Activated naive CD4-positive, alpha-beta T cell treated with anti-CD3 and anti-CD28 coated beads for 36 hours (primary cell): Measurements from ENCODE around the gene RRAS. TPM values are rescaled to one million over a fixed set of nuclear protein-coding genes. Genes with fewer than 3 reads are reported as not detected.

ENCODE experiments used
- CTCF ChIA-PET: fragments of 350-600 bp; sonication (Branson Sonifier 250); formaldehyde crosslinking; loops from one replicate; lab custom pipeline; 2021; ENCODE audit warnings: antibody characterized with exemption; lab: Charles Lee
- DNase-seq: peaks from one replicate; pipeline ENCODE4 v3.0.0-alpha.2; 2020
- H3K27ac Mint-ChIP-seq: one replicate; pipeline ENCODE4 v1.8.0; 2021; ENCODE audit warnings: mild to moderate bottlenecking, mixed read lengths
- H3K27me3 Mint-ChIP-seq: one replicate; pipeline ENCODE4 v1.8.0; 2021; ENCODE audit warnings: low read depth, mixed read lengths
- H3K36me3 Mint-ChIP-seq: one replicate; pipeline ENCODE4 v1.8.0; 2021; ENCODE audit warnings: low read depth, mixed read lengths
- H3K4me1 Mint-ChIP-seq: one replicate; pipeline ENCODE4 v1.8.0; 2021; ENCODE audit warnings: low read depth, mixed read lengths
- H3K4me3 Mint-ChIP-seq: one replicate; pipeline ENCODE4 v1.8.0; 2021; ENCODE audit warnings: mild to moderate bottlenecking, moderate library complexity, mixed read lengths
- H3K9me3 Mint-ChIP-seq: one replicate; pipeline ENCODE4 v1.8.0; 2021; ENCODE audit warnings: mixed read lengths
- intact Hi-C: fragments of 100-400 bp; cut with micrococcal nuclease; formaldehyde crosslinking; loops from one replicate; pipeline ENCODE4 v1.15.1; 2023
- total RNA-seq, 2 experiments: library from RNA; stranded (reverse); gene quantifications; one replicate each; pipeline ENCODE4 v1.2.3, GENCODE V29; 2021

RRAS gene
- total RNA-seq, 2 experiments from 2014 or later: 7.2 to 7.8 TPM

DNA sequence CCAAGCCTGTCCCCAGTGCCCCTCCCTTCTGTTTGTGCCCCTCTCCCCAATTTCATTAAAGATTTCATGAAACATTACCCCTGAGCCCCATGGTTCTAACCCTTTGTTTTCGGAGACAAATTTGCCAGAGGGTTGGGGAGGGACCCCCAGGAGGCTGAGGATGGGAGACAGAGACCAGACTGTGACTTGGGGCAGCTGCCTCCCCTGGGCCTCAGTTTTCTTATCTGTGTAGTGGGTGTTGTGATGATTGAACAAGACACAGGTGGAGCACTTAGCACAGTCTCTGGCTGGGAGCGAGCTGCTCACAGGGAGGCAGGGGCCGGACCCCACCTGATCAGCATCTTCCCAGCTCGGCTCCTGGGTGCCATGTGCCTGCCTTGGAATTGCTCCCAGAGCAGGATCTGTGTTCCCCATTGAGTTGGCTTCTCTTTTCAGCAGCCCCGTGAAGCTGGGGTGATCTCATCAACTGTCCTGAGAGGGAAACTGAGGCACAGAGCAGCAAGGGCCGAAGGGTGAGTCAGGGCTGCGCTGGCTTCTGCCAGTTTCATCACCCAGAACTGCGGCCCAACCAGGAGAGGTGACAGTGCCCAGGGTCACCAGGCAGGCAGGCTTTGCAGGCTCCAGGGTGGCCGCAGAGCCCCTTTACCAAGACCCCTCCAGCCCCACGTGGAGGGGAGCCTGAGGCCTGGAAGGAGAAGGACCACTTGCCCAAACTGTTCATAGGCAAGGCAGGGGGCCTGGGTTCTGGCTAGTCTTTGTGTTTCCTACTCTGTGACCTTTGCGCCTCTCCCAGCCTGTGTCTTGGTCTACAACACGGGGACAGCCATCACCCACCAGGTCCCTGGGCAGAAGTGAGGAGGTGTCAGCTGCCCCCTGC is 18.9 kb upstream of the RRAS start:
- CTCF ChIA-PET: interaction anchor here (1.7 kb wide), 1 partner anchor 14 kb away, joined by 4 read pairs; no protein-coding TSS in a partner anchor
- intact Hi-C loops: no loop called here
- Mint-ChIP-seq H3K27me3 (no peaks in the 10 kb centered on the region), H3K36me3 (peaks cover 29% of the 10 kb centered on the region), H3K27ac (no peak overlapping the region), H3K4me1 (peaks cover 19% of the 10 kb centered on the region), H3K4me3 (no peak overlapping the region), H3K9me3 (no peaks in the 10 kb centered on the region)
- DNase-seq: no peak

DNA sequence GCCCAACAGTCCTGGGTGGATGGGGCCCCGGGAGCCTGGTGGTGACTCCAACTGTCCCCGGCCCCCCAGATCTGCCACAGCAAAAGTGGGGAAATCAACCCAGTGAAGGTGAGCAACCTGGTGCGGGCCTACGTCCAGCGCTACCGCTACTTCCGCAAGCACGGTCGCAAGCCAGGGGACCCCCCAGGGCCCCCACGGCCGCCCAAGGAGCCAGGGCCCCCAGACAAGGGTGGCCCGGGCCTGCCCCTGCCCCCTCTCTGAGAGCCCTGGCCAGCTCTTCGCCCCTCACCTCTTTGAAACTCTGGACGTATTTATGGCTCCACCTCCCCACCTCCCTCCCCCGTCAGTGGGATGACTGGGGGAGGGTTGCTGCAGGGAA is 18.2 kb upstream of the RRAS start:
- peaks cover 12% of the 10 kb centered on the region for H3K4me1 Mint-ChIP-seq
- intact Hi-C loops: no loop called here
- no peak for DNase-seq
- no peak overlapping the region for H3K4me3 Mint-ChIP-seq
- CTCF ChIA-PET: no interaction called here
- no peak overlapping the region for H3K27ac Mint-ChIP-seq
- H3K36me3 Mint-ChIP-seq: peaks cover 31% of the 10 kb centered on the region
- no peaks in the 10 kb centered on the region for H3K27me3 Mint-ChIP-seq
- no peaks in the 10 kb centered on the region for H3K9me3 Mint-ChIP-seq

DNA sequence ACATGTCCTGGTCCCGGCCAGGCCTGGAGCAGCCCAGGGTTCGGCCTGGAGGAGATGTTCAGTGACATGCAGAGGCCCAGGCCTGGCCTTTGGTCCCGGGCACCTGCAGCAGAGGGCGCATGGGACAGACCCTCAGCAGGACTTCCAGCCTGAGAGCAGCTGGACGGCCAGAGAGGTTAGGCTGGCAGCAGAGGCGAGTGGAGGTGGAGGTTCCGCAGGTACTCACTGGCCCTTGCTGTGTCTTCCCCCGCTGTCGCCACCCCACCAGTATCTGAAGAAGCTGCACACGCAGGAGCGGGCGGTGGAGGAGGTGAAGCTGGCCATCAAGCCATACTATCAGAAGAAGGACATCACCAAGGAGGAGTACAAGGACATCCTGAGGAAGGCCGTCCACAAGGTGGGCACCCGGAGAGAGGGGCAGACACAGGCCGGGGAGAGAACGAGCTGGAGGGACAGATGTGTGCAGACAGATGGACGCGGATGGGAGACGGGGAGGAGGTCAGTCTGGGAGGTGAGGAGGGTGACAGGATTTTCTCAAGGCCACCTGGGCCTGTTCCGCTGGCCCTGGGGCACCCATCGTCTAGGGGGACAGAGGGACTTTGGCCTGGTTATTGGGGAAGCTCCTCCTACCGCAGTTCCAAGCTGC is 17.7 kb upstream of the RRAS start:
- Mint-ChIP-seq H3K27ac (no peak overlapping the region), H3K9me3 (no peaks in the 10 kb centered on the region), H3K4me3 (no peak overlapping the region), H3K36me3 (peaks cover 29% of the 10 kb centered on the region), H3K4me1 (peaks cover 7% of the 10 kb centered on the region), H3K27me3 (no peaks in the 10 kb centered on the region)
- CTCF ChIA-PET: no interaction called here
- DNase-seq: no peak
- intact Hi-C loops: no loop called here

DNA sequence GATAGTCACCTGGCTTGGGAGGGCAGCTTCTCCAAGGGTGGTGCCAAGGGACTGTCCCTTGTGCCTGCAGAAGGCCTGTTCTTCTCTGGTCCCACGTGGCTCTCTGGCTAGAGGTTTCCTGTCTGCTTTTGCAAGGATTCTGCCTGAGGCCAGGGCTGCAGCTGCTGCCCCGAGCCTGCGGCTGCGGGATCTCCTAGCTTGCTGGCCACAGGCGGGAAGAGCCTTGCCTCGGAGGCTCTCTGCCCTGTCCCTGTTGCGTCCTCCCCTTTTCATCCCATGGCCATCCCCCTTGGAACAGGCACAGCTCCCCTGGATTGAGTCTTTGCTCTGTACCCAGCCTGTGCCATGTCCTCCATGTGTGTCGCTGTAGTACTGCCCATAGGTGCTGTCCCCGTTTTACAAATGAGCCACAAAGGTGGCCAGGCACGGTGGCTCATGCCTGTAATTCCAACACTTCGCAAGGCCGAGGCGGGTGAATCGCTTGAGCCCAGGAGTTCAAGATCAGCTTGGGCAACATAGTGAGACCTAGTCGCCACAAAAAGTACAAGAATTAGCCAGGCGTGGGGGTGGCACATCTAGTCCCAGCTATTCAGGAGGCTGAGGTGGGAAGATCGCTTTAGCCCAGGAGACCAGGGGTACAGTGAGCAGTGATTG is 16.6 kb upstream of the RRAS start:
- H3K4me3 Mint-ChIP-seq: no peak overlapping the region
- no peak for DNase-seq
- H3K27ac Mint-ChIP-seq: no peak overlapping the region
- peaks cover 27% of the 10 kb centered on the region for H3K36me3 Mint-ChIP-seq
- intact Hi-C loops: no loop called here
- CTCF ChIA-PET: interaction anchor here (0.8 kb wide), 1 partner anchor 24 kb away, joined by 3 read pairs; no protein-coding TSS in a partner anchor
- H3K27me3 Mint-ChIP-seq: no peaks in the 10 kb centered on the region
- no peaks in the 10 kb centered on the region for H3K9me3 Mint-ChIP-seq
- H3K4me1 Mint-ChIP-seq: peaks cover 5% of the 10 kb centered on the region

DNA sequence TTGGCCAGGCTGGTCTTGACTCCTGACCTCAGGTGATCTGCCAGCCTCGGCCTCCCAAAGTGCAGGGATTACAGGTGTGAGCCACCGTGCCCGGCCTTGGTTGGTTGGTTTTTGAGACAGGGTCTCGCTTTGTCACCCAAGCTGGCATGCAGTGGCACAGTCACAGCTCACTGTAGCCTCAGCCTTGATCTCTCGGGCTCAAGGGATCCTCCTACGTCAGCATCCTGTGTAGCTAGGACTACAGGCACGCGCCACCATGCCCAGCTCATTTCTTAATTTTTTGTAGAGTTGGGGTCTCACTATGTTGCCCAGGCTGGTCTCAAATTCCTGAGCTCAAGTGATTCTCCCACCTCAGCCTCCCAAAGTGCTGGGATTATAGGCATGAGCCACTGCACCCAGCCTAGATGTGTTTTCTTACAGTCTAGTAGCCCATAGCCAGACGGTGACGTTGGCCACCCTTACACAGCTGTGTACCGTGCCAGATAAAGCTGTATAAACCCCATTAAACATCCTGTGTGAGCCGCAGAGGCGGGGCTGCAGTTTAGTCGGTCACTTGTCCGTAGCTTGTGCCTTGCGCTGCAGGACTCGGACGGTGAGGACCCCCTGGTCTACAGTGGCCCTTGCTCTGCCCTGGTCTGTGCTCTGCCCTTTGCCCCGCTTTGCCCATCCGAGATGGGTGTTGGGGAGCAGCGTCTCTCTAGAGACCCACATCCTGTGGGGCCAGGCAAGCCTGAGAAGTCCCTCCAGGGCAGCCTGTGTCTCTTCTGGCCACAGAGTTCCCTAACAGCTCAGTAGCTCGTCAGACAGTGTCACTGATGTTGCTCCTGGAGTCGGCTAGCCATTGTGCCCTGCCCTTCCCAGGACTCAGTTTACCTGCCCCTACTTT is 15.9 kb upstream of the RRAS start:
- no peak for DNase-seq
- CTCF ChIA-PET: interaction anchor here (0.8 kb wide), 1 partner anchor 25 kb away, joined by 3 read pairs; no protein-coding TSS in a partner anchor
- Mint-ChIP-seq H3K36me3 (peaks cover 23% of the 10 kb centered on the region), H3K27ac (no peak overlapping the region), H3K9me3 (no peaks in the 10 kb centered on the region), H3K4me3 (no peak overlapping the region), H3K27me3 (no peaks in the 10 kb centered on the region), H3K4me1 (peaks cover 5% of the 10 kb centered on the region)
- intact Hi-C loops: no loop called here

DNA sequence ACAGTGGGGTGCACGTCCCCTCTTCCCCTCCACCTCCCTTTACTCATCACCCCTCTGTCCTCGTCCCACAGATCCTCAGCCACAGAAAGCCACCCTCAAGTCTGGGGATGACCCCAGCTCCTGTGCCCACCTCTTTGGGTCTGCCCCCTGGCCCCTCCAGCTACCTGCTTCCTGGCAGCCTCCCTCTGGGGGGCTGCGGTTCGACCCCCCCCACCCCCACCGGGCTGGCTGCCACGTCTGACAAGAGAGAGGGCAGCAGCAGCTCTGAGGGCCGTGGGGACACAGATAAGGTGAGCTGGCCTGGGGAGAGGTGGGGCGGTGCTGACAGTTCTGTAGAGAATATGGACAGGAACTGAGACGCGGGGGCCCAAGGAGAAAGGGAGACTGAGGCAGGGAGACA is 14.6 kb upstream of the RRAS start:
- H3K9me3 Mint-ChIP-seq: no peaks in the 10 kb centered on the region
- no peak for DNase-seq
- H3K36me3 Mint-ChIP-seq: peaks cover 19% of the 10 kb centered on the region
- no peak overlapping the region for H3K4me3 Mint-ChIP-seq
- intact Hi-C loops: no loop called here
- H3K4me1 Mint-ChIP-seq: no peaks in the 10 kb centered on the region
- H3K27me3 Mint-ChIP-seq: no peaks in the 10 kb centered on the region
- H3K27ac Mint-ChIP-seq: no peak overlapping the region
- CTCF ChIA-PET: no interaction called here

DNA sequence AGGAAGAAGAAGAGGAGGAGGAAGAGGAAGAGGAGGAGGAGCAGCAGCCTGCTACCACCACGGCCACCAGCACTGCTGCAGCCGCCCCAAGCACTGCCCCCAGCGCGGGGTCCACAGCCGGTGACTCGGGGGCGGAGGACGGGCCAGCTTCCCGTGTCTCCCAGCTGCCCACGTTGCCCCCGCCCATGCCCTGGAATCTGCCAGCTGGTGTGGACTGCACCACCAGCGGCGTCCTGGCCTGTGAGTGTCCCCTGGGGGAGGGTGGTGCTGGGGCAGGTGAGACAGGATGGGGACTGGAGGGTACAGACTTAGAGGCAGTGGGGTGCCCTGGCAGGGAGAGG is 13.5 kb upstream of the RRAS start:
- CTCF ChIA-PET: no interaction called here
- Mint-ChIP-seq H3K4me1 (no peaks in the 10 kb centered on the region), H3K27me3 (no peaks in the 10 kb centered on the region), H3K36me3 (peaks cover 19% of the 10 kb centered on the region), H3K4me3 (no peak overlapping the region), H3K9me3 (no peaks in the 10 kb centered on the region), H3K27ac (no peak overlapping the region)
- intact Hi-C loops: no loop called here
- no peak for DNase-seq

DNA sequence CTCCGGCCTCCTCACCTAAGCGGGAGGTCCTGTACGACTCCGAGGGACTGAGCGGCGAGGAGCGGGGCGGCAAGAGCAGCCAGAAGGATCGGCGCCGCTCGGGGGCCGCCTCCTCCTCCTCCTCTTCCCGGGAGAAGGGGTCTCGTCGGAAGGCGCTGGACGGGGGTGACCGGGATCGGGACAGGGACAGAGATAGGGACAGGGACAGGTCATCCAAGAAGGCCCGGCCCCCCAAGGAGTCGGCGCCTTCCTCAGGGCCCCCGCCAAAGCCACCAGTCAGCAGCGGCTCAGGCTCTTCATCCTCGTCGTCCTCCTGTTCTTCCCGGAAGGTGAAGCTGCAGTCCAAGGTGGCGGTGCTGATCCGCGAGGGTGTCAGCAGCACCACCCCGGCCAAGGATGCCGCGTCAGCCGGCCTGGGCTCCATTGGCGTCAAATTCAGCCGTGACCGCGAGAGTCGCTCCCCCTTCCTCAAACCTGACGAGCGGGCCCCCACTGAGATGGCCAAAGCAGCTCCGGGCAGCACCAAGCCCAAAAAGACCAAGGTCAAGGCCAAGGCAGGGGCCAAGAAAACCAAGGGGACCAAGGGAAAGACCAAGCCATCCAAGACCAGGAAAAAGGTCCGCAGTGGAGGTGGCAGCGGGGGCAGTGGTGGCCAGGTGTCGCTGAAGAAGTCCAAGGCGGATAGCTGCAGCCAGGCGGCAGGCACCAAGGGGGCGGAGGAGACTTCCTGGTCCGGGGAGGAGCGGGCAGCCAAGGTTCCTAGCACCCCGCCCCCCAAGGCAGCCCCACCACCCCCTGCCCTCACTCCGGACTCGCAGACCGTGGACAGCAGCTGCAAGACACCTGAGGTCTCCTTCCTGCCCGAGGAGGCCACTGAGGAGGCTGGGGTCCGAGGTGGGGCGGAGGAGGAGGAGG is 12.9 kb upstream of the RRAS start:
- intact Hi-C loops: no loop called here
- no peaks in the 10 kb centered on the region for H3K27me3 Mint-ChIP-seq
- H3K36me3 Mint-ChIP-seq: peaks cover 18% of the 10 kb centered on the region
- no peaks in the 10 kb centered on the region for H3K9me3 Mint-ChIP-seq
- no peak overlapping the region for H3K4me3 Mint-ChIP-seq
- CTCF ChIA-PET: no interaction called here
- H3K27ac Mint-ChIP-seq: no peak overlapping the region
- DNase-seq: no peak
- H3K4me1 Mint-ChIP-seq: no peaks in the 10 kb centered on the region

DNA sequence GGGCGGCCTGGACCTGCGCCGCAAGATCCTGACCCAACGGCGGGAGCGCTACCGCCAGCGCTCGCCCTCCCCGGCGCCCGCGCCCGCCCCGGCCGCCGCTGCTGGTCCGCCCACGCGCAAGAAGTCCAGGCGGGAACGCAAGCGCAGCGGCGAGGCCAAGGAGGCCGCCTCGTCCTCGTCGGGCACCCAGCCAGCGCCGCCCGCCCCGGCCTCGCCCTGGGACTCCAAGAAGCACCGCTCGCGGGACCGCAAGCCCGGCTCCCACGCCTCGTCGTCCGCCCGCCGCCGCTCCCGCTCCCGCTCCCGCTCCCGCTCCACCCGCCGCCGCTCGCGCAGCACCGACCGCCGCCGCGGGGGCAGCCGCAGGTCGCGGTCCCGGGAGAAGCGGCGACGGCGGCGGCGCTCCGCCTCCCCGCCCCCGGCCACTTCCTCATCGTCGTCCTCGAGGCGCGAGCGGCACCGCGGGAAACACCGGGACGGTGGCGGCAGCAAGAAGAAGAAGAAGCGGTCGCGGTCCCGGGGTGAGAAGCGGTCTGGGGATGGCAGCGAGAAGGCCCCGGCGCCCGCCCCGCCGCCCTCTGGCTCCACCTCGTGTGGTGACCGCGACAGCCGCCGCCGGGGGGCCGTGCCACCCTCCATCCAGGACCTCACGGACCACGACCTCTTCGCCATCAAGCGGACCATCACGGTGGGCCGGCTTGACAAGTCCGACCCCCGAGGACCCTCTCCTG is 12.0 kb upstream of the RRAS start:
- DNase-seq: no peak
- H3K4me1 Mint-ChIP-seq: no peaks in the 10 kb centered on the region
- CTCF ChIA-PET: no interaction called here
- H3K36me3 Mint-ChIP-seq: peaks cover 16% of the 10 kb centered on the region
- H3K4me3 Mint-ChIP-seq: no peak overlapping the region
- H3K9me3 Mint-ChIP-seq: no peaks in the 10 kb centered on the region
- H3K27ac Mint-ChIP-seq: no peak overlapping the region
- intact Hi-C loops: no loop called here
- H3K27me3 Mint-ChIP-seq: no peaks in the 10 kb centered on the region

DNA sequence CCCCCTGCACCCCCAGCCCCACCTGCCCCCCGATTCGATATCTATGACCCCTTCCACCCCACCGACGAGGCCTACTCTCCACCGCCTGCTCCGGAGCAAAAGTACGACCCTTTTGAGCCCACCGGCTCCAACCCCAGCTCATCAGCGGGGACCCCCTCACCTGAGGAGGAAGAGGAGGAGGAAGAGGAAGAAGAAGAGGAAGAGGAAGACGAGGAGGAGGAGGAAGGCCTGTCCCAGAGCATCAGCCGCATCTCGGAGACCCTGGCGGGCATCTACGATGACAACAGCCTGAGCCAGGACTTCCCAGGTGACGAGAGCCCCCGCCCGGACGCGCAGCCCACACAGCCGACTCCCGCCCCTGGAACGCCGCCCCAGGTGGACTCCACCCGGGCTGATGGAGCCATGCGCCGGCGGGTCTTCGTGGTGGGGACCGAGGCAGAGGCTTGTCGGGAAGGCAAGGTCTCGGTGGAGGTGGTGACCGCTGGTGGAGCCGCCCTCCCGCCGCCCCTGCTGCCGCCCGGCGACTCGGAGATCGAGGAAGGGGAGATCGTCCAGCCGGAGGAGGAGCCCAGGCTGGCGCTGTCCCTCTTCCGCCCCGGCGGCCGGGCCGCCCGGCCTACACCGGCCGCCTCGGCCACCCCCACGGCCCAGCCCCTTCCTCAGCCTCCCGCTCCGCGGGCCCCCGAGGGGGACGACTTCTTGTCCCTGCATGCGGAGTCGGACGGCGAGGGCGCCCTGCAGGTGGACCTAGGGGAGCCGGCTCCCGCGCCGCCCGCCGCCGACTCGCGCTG is 11.3 kb upstream of the RRAS start:
- intact Hi-C loops: no loop called here
- no peaks in the 10 kb centered on the region for H3K9me3 Mint-ChIP-seq
- H3K4me3 Mint-ChIP-seq: no peak overlapping the region
- peaks cover 16% of the 10 kb centered on the region for H3K36me3 Mint-ChIP-seq
- H3K4me1 Mint-ChIP-seq: no peaks in the 10 kb centered on the region
- no peak overlapping the region for H3K27ac Mint-ChIP-seq
- CTCF ChIA-PET: no interaction called here
- DNase-seq: no peak
- H3K27me3 Mint-ChIP-seq: no peaks in the 10 kb centered on the region
